ENCODE data around the gene FNDC3B.
"Not testable (repeated sequence)": the region's sequence is repeated elsewhere in the genome, so short reads cannot be mapped to it uniquely, and the experiment has no call there.

Gene FNDC3B

DNA sequence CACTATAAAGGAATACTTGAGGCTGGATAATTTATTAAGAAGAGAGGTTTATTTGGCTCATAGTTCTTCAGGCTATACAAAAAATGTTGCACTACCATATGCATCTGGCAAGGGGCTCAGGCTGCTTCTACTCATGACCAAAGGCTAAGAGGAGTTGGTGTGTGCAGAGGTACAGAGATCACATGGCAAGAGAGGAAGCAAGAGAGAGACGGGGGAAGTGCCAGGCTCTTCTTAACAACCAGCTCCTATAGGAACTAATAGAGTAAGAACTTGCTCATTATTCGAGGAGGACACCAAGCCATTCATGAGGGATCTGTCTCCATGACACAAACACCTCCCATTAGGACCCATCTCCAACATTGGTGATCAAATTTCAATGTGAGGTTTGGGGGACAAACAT, 6.0 kb upstream of the FNDC3B start:
- no peak for DNase-seq

DNA sequence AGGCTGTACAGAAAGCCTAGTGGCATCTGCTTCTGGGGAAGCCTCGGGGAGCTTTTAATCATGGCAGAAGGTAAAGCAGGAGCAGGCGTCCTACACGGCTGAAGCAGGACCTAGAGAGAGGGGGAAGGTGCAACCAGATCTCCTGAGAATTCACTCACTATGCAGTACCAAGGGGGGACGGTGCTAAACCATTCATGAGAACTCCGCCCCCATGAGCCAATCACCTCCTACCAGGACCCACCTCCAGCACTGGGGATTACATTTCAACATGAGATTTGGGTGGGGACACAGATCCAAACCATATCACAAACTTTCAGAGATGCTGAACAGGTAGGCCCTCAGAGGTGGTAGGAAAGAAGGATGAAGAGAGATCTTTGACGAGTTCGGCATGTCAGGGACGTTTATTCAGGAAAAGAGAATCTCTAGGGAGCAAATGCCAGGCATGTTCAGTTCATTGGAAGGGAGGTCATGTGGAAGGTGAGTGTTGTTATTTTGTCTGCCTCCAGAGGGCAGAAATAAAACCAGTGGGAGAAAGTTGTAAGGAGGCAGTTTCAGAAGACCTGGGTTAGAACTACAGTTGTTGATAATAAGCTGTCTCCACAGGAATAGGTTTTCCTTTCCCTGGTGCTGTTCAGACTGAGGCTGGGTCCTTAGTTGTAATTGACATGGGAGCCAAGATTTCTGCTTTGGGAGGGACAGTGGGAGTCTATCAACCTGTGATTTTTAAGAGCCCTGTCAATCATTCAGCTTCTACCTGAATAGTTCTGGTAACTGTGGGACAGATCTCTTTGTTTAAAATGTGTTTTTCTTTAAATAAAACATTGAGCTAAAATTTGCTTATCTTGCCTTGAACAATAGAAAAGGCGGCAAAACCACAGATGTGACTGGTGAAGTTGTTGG, 4.3 kb upstream of the FNDC3B start:
- no peak for DNase-seq

DNA sequence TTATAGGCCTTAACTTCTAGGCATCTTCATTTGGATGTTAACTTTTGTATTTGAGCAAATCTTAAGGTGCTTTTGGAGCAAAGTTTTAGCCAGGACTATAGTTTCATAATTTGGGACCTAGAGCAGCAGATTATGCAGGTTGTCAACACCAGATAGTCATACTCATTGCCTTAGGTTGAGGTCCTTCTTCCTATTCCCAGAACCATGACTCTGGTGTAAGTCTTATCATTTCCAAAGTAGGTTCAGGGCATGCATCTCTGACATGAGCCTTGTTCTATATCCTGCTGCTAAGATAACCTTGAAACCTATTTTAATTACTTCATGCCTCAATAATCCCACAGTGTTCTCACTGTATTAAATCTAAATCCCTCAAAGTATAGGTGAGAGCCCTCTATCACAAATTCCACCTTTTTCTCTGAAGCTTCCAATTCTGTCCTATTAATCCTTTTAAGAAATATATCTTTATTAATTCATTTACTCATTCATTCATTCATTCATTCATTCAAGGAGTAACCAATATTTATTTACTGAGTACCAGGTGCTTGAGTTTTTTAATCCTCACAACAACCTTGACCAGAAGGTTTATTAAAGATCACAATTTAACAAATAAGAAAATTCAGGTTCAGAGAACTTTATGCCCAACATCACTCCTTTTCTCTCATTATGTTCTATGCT, 2.7 kb upstream of the FNDC3B start:
- no peak for DNase-seq

DNA sequence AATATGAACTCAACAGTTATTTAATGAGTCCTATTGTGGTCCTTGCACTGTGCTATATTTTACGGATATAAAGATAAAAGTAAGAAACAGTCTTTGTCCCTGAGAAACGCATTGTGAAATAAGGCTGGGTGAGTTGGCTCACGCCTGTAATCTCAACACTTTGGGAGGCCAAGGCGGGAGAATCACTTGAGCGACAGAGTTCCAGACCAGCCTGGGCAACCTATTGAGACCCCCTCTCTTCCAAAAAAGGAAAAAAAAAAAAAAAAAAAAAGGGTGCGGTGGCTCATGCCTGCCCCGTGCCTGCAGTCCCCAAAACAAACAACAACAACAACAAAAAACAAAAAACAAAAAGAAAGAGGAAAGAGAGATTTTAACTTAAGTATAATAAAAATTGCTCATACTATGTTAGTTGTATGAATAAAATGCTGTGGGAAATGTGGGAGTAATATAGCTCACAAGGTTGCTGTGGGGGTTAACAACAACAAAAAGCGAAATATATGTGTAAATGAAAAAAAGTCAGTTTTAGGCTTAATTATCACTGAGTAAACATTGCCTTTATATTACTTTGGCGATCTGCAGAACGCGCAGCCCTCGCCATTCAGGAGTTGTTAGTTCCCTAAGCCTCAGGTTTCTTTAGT, 461 bp upstream of the FNDC3B start:
- DNase-seq: no peak

DNA sequence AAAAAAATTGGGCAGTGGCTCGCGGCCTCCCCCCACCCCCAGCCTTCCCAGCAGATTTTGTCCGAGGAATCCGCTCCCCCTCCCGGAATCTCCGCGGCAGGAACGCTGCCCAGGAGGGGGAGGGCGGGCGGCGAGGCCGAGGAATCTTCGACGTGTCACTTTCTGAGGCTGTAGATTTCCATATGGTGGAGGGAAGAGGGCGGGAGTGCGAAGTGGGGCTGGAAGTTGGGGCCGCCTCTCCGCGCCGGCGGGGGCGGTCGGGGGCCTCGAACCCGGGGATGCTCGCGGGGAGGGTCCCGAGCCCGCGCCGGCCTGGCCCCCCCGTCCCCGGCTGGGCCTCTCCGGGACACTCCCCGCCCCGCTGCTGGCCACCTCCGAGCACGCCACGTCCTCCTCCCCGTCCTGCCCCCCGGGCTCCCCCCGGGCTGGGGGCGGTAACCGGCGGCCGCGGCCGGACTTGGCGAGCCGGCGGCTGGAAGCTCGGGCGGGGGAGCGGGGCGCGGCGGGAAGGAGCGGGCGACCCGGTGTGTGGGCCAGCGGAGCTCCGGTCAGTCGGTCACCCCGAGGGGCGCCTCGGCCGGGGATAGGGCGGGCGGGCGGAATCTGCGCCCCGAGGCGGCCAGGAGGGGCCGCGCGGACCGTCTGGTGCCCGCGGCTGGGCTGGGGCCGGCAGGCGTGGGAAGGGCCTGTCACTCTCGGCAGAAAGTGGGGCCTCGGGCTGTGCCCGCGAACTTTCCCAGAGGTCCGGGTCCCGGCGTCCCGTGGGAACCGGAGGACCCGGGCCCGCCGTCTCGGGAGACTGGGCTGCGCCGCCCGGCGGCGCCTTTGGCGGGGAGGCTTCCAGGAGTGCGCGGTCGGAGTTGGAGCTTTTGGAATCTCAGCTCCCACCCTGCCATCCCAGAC, 951 bp downstream of the FNDC3B start:
- DNase-seq: peak; percentile 20

DNA sequence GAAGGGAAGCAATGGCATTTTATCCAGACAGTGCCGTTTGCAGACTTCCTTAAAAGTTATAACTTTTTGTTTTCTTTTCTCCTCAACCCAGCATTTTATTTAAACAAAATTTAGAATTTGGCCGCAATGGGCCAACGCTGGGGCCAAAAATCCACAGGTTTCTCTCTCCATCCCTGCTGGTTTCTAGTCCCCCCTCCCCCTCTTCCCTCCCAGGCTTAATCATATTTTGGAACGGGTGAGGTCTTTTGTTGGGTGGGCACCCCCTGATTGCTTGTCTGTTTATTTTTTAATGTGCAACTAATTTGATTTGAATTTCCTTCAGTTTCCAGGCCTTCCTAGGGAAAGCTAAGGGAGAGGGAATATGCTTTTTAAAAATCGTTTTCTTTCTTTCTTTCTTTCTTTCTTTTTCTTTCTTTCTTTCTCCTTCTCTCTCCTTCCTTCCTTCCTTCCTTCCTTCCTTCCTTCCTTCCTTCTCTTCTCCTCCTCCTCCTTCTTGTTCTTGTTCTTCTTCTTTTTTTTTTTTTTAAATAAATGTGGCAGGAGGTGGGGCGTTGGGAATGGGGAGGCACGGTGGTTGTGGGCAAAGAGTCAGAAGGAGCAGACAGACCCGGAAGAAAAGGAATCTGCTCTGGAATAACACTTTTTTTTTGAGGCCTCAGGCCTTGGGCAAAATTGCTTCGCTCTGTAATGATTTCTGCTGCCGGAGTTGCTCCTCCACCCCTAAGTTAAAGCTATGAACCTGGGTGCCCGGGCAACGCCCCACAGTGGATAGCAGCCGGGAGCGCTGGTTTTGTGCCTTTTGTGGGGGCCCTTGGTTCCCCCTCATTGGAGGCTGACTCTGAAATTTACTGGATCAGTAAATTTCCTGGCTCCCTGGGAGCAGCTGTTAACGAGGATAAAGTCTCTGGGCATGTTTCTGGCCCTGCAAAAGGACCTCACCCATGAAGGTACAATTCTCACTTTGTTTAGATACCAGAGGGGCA, 1.9 kb downstream of the FNDC3B start:
- peak; percentile 41 for DNase-seq

DNA sequence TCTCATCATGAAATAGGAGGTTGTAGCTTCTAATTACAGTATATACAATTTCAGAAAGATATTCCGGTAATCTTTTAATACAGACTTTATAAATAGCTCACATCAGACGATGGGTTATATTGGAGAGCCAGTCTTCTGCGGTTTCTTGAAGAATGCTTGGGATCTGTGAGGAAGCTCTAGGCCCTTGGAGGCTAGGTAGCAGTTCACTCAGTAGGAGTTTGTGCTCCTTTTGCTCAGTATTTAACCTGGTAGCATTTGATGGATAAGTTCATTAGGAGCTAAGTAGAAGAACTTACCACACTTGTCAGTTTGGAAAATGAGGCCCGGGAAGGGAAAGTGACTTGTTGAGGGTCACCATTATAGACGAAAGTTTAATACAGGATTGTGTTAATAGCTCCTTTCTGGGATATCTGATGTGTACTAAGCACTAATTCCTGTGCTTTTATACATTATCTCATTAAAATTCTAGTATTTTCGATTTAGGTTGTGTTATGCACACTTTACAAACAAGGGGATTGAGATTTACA, 2.8 kb downstream of the FNDC3B start:
- no peak for DNase-seq

DNA sequence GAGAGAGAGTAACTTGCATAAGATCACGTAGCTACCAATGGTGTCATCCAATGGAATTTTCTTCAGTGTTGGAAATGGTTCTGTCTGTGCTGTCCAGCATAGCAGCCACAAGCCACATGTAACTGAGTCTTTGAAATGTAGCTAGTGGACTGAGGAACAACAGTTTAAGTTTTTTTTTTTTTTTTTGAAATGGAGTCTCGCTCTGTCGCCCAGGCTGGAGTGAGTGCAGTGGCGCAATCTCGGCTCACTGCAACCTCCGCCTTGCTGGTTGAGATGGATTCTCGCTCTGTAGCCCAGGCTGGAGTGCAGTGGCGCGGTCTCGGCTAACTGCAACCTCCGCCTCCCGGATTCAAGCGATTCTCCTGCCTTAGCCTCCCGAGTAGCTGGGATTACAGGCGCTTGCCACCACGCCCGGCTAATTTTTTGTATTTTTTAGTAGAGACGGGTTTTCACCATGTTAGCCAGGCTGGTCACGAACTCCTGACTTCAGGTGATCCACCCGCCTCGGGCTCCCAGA, 3.3 kb downstream of the FNDC3B start:
- not testable (repeated sequence) for DNase-seq

DNA sequence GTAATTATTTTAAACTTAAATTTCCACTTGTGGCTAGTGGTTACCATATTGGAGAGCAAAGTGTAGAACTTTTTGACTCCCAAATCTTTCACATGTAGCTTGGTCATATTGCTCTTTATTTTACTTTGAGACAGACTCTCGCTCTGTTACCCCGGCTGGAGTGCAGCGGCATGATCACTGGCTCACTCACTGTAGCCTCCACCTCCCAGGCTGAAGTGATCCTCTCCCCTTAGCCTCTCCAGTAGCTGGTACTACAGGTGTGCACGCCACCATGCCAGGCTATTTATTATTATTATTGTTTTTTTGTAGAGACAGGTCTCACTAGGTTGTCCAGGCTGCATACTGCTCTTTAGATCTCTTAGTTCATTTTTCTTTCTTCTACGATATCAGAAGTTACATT, 3.9 kb downstream of the FNDC3B start:
- DNase-seq: no peak

DNA sequence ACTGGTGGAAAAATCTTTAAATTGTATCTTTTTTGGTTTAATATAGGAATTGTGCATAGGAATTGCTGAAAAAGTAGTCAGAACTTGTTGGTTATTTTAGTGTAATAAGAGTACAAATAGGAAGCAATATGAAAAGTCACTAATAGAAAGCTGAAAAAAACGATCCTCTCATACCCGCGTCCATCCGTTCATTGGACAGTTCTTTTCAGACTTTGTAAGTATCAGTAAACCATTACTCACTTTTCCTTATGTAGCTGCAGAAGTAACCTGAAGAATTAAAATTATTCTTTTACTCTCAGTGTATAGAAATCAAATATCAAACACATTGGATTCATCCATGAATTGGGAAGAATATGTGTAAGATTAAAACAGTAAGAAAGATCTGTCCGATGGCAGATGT, 4.4 kb downstream of the FNDC3B start:
- DNase-seq: no peak

DNA sequence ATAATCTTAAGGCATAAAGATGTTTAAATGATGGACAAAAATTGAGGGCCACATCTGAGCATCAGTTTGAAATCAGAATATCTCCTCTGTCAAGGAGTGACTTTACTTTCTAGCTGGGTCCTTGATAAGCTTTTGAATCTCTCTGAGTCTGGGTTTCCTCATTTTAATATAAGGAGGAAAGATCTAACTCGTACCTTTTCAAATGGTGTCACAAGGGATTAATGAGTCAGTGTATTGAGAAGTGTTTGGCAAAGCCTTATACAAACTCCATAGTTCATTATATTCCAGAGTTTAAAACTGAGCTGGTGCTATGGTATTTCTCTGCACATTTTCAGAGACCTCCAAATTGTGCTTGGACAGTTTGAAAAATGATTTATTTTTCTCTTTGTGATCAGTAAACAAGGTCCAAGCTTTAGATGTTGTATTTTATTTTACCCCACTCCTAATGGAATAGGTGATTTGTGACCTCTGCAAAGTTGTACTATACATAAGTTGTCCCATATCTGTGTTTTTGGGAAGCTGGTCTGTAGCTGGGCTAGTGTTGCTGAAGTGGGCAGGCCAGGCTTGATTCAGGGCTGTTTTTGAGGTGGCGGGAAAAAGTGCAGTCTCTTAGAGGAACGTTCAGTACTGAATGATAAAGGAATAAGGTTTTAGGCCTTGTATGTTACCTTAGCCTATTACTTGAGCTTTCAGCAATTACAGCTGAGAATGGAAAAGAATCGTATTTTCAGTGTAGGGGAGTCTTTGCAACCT, 5.6 kb downstream of the FNDC3B start:
- no peak for DNase-seq

DNA sequence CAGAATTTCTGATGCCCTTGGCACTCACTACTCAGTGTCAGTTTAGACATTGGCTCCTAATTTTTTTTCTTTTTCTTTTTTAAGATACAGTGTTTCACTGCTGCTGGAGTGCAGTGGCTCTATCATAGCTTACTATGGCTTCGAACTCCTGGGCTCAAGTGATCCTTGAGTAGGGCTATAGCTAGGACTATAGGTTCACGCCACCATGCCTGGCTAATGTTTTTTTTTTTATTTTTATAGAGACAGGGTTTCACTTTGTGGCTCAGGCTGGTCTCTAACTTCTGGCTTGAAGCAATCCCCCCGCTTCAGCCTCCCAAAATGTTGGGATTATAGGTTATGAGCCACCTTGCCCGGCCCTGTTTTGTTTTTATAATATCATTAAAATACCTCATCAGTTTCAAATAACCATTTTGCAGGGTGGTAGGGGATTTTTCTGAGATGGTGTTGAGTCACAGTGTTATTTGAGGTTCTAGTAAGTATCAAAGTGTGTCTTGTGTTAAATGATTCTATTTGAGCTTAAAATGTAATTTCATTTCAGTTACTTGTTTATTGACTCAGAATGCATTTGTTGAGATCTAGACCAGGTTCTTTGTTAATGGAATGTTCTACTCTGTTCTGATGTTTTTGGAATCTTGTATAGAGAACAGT, 7.0 kb downstream of the FNDC3B start:
- no peak for DNase-seq

DNA sequence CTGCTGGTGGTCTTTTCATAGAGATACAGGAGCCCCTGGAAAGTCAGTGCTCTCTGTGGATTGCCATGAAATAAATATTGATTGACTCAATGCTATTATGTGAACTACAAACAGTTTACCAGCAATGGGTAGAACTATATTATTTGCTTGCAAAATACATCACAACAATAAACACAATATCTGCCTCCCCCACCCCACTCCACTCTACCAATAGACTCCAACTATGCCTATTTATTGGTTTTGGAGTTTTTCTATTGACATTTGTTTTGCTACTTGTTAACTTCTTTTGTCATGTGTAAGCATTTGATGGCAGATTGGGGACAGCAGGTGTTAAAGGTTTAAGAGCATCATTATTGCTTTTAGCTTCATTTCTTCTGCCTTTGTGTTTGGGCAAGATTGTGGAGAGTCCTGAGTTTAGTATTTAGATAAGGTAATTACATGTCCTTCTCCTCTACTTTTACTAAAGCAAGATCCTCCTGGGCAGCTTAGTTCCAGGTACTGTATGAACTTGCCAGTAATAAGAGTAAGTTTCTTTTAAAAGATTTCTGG, 8.3 kb downstream of the FNDC3B start:
- DNase-seq: no peak

DNA sequence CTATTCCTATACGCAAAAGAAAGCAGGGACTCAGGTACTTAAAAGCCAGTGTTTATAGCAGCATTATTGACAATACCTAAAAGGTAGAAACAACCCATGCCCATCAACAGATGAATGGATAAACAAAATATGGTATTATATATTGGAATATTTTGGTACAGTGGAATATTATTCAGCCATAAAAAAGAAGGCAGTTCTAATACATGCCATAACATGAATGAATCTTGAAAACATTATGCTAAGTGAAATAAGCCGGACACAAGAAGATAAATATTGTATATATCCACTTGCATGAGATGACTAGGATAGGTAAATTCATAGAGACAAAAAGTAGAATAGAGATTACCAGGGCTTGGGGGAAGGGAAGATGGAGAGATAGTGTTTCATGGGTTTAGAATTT, 9.2 kb downstream of the FNDC3B start:
- DNase-seq: no peak

DNA sequence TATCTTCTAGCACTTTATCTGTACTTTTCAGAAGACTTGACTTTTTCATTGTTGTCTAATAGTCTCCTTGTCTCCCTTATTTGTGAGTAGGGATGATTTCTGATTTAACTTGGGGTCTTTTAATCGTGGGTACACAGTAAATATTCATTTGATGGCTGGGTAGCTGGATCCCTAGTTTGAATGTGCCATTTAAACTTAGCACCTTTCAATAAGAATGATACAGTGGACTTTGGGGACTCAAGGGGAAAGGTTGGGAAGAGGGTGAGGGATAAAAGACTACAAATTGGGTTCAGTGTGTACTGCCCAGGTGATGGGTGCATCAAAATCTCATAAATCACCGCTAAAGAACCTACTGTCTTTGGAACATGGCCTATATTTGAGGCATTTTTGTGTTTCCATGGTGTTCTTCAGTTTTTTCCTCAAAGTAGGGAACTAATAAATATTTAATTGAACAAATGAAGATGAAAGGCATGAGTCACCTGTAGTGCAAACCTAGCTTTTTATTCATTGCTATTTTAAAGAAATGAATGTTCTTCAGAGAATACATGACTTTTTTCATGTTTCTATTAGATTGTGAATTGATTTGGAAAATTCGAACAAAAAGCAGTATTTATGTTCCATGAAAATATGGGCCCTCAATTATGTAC, 12.1 kb downstream of the FNDC3B start:
- no peak for DNase-seq

DNA sequence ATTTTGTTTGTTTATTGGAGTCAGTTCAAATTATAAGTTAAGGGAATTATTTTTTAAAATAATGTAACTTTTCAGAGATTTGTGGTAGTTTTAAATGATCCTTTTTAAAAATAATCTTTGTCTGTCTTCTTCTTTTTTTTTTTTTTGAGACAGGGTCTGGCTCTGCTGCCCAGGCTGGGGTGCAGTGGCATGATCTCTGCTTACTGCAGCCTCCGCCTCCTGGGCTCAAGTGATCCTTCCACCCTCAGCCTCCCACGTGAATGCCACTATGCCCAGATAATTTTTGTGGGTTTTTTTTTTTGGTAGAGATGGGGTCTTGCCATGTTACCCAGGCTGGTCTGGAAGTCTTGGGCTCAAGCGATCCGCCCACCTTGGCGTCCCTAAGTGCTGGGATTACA, 12.6 kb downstream of the FNDC3B start:
- DNase-seq: no peak

DNA sequence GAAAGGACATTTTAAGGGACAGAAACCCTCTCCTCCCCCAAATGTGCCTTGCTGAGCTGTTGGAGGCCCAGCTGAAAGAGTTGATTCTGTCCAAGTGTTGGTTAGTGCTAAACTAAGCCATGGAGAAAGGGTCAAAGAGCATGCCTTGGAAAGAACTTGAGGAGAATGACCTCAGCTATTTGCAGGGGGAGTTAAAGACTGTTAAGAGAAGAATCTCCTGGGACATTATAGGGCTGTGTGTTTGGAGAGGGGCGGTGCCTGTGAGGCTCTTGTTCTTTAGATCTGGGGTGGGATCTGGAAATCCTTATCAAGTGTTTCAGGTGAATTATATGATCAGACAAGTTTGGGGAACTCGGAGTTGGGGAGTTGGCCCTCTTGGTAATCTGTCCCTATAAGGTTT, 13.0 kb downstream of the FNDC3B start:
- DNase-seq: no peak

DNA sequence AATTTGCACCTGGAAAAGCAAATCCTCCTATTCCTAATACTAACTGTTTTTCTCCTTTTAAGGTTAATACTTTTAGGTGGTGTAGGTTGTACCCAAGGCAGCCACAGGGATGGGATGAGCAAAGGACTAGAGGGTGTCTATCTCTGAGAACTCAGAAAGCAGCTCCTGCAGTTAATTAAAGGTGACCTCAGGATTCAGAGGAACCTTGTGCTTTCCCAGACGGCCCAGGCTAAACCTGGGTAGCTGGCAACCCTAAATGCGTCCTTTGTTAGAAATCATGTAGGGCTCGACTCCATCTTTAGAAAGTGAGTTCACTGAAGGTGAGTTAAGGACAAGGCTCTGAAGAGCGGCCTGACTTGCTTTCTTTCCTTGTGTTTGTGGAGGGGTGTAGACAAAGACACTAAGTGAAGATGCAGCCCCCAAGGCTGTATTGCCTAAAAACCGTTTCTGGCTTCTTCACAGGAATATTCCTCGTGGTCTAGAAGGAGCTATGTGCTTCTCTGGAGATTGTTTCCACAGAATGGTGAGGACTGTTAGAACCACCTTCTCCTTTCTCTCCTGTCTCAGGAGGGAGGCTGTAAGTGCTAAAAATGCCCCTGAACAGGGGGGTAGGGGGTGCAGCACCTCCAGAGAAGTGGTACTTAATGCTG, 14.9 kb downstream of the FNDC3B start:
- no peak for DNase-seq

All from DMS79 treated with DMSO at 0.1 percent for 48 hours (cell line).